ENCODE measurements around the gene ATXN7L1.
A peak's percentile ranks its signal among the peaks of the same experiment; 100 is the strongest.

Gene ATXN7L1

DNA sequence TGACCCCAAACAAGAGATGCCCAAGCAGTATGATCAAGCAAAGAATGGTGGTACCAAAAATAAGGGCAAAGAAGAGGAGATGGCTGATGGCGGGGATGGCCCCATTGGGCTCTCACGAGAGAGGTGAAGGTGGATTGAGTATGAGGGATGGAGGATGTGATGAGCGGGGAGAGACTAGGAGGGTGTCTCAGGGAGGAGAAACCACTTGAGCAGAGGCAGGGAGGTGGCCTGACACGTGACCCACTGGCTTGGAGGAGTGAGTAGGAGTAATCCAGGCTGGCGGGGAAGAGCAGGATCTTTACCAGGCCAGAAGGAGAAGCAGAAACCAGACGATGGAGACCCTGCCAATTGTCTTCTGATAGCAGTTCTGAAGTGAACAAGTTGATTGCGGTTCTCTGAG is 33.3 kb upstream of the ATXN7L1 start (continued):
- TF ChIP-seq, protein P1, sequence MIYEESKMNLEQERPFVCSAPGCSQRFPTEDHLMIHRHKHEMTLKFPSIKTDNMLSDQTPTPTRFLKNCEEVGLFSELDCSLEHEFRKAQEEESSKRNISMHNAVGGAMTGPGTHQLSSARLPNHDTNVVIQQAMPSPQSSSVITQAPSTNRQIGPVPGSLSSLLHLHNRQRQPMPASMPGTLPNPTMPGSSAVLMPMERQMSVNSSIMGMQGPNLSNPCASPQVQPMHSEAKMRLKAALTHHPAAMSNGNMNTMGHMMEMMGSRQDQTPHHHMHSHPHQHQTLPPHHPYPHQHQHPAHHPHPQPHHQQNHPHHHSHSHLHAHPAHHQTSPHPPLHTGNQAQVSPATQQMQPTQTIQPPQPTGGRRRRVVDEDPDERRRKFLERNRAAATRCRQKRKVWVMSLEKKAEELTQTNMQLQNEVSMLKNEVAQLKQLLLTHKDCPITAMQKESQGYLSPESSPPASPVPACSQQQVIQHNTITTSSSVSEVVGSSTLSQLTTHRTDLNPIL (CRISPR knock-in tag; IDR thresholded peaks at IDR 0.05; ENCODE audit: low read depth): no peak
- TF ChIP-seq ZC3H10 (CRISPR knock-in tag; IDR thresholded peaks at IDR 0.05) (no peak), ESRRG (CRISPR knock-in tag; IDR thresholded peaks at IDR 0.05) (no peak)

- peak; percentile 24 for ATAC-seq
- TF ChIP-seq ZNF565 (CRISPR knock-in tag; conservative IDR thresholded peaks at IDR 0.05; ENCODE audit: low read depth) (no peak), SNAI2 (CRISPR knock-in tag; IDR thresholded peaks at IDR 0.05) (no peak), ZNF8 (CRISPR knock-in tag; IDR thresholded peaks at IDR 0.05) (no peak), RARB (CRISPR knock-in tag; IDR thresholded peaks at IDR 0.05) (no peak), TCF4 (CRISPR knock-in tag; IDR thresholded peaks at IDR 0.05; ENCODE audit: borderline replicate concordance) (no peak), ZC3H10 (CRISPR knock-in tag; IDR thresholded peaks at IDR 0.05) (no peak), GLIS3 (CRISPR knock-in tag; IDR thresholded peaks at IDR 0.05) (no peak), ARNTL (CRISPR knock-in tag; IDR thresholded peaks at IDR 0.05; ENCODE audit: borderline replicate concordance, low read depth) (no peak), ZNF70 (CRISPR knock-in tag; IDR thresholded peaks at IDR 0.05) (no peak), BACH2 (CRISPR knock-in tag; IDR thresholded peaks at IDR 0.05; ENCODE audit: borderline replicate concordance) (no peak), ESRRG (CRISPR knock-in tag; IDR thresholded peaks at IDR 0.05) (no peak), ISL1 (CRISPR knock-in tag; IDR thresholded peaks at IDR 0.05) (no peak), CSDC2 (CRISPR knock-in tag; IDR thresholded peaks at IDR 0.05) (no peak), ZFP30 (CRISPR knock-in tag; IDR thresholded peaks at IDR 0.05) (no peak), PATZ1 (CRISPR knock-in tag; IDR thresholded peaks at IDR 0.05; ENCODE audit: borderline replicate concordance) (no peak), POU6F1 (CRISPR knock-in tag; IDR thresholded peaks at IDR 0.05; ENCODE audit: borderline replicate concordance, low read depth) (no peak), CSRNP3 (CRISPR knock-in tag; IDR thresholded peaks at IDR 0.05) (no peak)
- TF ChIP-seq, protein P2, sequence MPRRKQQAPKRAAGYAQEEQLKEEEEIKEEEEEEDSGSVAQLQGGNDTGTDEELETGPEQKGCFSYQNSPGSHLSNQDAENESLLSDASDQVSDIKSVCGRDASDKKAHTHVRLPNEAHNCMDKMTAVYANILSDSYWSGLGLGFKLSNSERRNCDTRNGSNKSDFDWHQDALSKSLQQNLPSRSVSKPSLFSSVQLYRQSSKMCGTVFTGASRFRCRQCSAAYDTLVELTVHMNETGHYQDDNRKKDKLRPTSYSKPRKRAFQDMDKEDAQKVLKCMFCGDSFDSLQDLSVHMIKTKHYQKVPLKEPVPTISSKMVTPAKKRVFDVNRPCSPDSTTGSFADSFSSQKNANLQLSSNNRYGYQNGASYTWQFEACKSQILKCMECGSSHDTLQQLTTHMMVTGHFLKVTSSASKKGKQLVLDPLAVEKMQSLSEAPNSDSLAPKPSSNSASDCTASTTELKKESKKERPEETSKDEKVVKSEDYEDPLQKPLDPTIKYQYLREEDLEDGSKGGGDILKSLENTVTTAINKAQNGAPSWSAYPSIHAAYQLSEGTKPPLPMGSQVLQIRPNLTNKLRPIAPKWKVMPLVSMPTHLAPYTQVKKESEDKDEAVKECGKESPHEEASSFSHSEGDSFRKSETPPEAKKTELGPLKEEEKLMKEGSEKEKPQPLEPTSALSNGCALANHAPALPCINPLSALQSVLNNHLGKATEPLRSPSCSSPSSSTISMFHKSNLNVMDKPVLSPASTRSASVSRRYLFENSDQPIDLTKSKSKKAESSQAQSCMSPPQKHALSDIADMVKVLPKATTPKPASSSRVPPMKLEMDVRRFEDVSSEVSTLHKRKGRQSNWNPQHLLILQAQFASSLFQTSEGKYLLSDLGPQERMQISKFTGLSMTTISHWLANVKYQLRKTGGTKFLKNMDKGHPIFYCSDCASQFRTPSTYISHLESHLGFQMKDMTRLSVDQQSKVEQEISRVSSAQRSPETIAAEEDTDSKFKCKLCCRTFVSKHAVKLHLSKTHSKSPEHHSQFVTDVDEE (CRISPR knock-in tag; IDR thresholded peaks at IDR 0.05): no peak
- TF ChIP-seq, protein P1 (CRISPR knock-in tag; IDR thresholded peaks at IDR 0.05; ENCODE audit: low read depth): no peak
These were observed 30.9 kb upstream of the ATXN7L1 start for GRCh38 chr7:105907129-105907846.

- peak; percentile 27; the same call in 1 of the 2 replicates for TF ChIP-seq ISL1 (CRISPR knock-in tag; IDR thresholded peaks at IDR 0.05)
- TF ChIP-seq TOX (CRISPR knock-in tag; IDR thresholded peaks at IDR 0.05; ENCODE audit: borderline replicate concordance): no peak
- ATAC-seq: peak; percentile 72
These were observed 30.3 kb upstream of the ATXN7L1 start for GRCh38 chr7:105906695-105907094.
